Loucy (cell line): ENCODE data around the gene SLC25A41.

Experiments
- EZH2phosphoT487 ChIP-seq: fragments of 200-600 bp; IDR thresholded peaks from 2 replicates; pipeline ENCODE4 v1.6.1; 2018; ENCODE audit warnings: antibody characterized with exemption, mild to moderate bottlenecking, moderate library complexity, borderline replicate concordance
- TF ChIP-seq, protein P1 (sequence below): fragments of 200-600 bp; sonication (generic); conservative IDR thresholded peaks from 2 replicates; pipeline ENCODE4 v1.5.1; 2014; ENCODE audit warnings: mild to moderate bottlenecking, antibody characterized with exemption, low read length

DNA sequence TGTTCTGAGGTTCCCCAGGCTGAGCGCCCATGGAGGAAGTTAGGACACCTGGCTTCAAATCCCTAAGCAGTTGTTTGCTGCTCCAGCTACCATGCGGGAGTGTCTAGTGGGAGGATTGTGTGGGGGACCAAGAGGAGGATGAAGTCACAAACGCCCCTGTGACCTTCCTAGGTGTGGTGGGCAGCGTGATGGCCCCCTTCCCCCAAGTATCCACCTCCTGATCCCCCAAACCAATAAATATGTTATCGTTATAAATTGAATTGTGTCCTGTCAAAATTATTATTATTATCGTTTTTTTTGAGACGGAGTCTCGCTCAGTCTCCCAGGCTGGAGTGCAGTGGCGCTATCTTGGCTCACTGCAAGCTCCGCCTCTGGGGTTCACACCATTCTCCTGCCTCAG lies at the start of gene SLC25A41:
- TF ChIP-seq, protein P1, sequence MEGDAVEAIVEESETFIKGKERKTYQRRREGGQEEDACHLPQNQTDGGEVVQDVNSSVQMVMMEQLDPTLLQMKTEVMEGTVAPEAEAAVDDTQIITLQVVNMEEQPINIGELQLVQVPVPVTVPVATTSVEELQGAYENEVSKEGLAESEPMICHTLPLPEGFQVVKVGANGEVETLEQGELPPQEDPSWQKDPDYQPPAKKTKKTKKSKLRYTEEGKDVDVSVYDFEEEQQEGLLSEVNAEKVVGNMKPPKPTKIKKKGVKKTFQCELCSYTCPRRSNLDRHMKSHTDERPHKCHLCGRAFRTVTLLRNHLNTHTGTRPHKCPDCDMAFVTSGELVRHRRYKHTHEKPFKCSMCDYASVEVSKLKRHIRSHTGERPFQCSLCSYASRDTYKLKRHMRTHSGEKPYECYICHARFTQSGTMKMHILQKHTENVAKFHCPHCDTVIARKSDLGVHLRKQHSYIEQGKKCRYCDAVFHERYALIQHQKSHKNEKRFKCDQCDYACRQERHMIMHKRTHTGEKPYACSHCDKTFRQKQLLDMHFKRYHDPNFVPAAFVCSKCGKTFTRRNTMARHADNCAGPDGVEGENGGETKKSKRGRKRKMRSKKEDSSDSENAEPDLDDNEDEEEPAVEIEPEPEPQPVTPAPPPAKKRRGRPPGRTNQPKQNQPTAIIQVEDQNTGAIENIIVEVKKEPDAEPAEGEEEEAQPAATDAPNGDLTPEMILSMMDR = no peak
- TF ChIP-seq EZH2phosphoT487 = no peak
